GM21526 (cell line): ENCODE results near the gene CEP170B.
"Not testable (repeated sequence)": the region's sequence is repeated elsewhere in the genome, so short reads cannot be mapped to it uniquely, and the experiment has no call there.

Source experiments
- ATAC-seq: cut with Tn5 transposase; IDR thresholded peaks from one replicate; pipeline ENCODE4 v1.9.1; 2021; ENCODE audit warnings: moderate library complexity; ENCODE audit not compliant: unreplicated experiment, low FRiP score

CEP170B gene

GRCh38 chr14:104940526-104941150, 75.6 kb downstream of the CEP170B start:
- no peak for ATAC-seq

GRCh38 chr14:104941508-104942365, 76.7 kb downstream of the CEP170B start:
- ATAC-seq, result no peak

- ATAC-seq, result no peak
Measured at GRCh38 chr14:104942586-104942985, 77.5 kb downstream of the CEP170B start.

GRCh38 chr14:104943216-104944015, 78.3 kb downstream of the CEP170B start:
- ATAC-seq, result not testable (repeated sequence)

- ATAC-seq, result not testable (repeated sequence)
Measured at GRCh38 chr14:104944016-104944308, 78.9 kb downstream of the CEP170B start.

- ATAC-seq, result not testable (repeated sequence)
Measured at GRCh38 chr14:104944436-104945205, 79.6 kb downstream of the CEP170B start.

GRCh38 chr14:104945266-104945665, 80.2 kb downstream of the CEP170B start:
- ATAC-seq, result not testable (repeated sequence)
